Lung (tissue), 16 donors: ENCODE results near the gene CDC23. TPM values are rescaled to one million over a fixed set of nuclear protein-coding genes. Genes with fewer than 3 reads are reported as not detected.

ENCODE experiments used
- ATAC-seq: fragments of 200-7000 bp; cut with Tn5 transposase; one replicate; pipeline ENCODE4 v1.9.1; 2020; ENCODE audit warnings: moderate number of reproducible peaks; ENCODE audit not compliant: insufficient read depth, low FRiP score
- DNase-seq, 3 donors: peaks; one replicate each; pipeline ENCODE4 v3.0.0-alpha.2; 2013 to 2017
- H3K27ac ChIP-seq, 2 donors: one replicate each; pipeline ENCODE4 v1.5.1; 2013; ENCODE audit warnings: mild to moderate bottlenecking in 2 of 2, moderate library complexity in 2 of 2, control low read depth in 1 of 2, inconsistent platforms in 1 of 2, low read depth in 1 of 2, low read length in 1 of 2
- H3K27me3 ChIP-seq, 3 donors: one replicate each; pipeline ENCODE4 v1.5.1; 2013; ENCODE audit warnings: low read length in 2 of 3; ENCODE audit not compliant: control insufficient read depth in 3 of 3, insufficient read depth in 3 of 3
- H3K36me3 ChIP-seq, 4 donors: one replicate each; pipeline ENCODE4 v1.5.1; 2013; ENCODE audit warnings: low read length in 4 of 4, mild to moderate bottlenecking in 1 of 4, moderate library complexity in 1 of 4; ENCODE audit not compliant: control insufficient read depth in 4 of 4, insufficient read depth in 4 of 4
- H3K4me1 ChIP-seq, 5 donors: one replicate each; pipeline ENCODE4 v1.5.1; 2013; ENCODE audit warnings: low read length in 5 of 5, mild to moderate bottlenecking in 2 of 5, moderate library complexity in 1 of 5; ENCODE audit not compliant: control insufficient read depth in 5 of 5, insufficient read depth in 5 of 5
- H3K4me3 ChIP-seq: one replicate; pipeline ENCODE4 v1.5.1; 2013; ENCODE audit warnings: mild to moderate bottlenecking, control low read depth, moderate library complexity
- H3K9ac ChIP-seq, 2 donors: one replicate each; pipeline ENCODE4 v1.5.1; 2013; ENCODE audit warnings: low read length in 2 of 2, control low read depth in 1 of 2; ENCODE audit not compliant: insufficient read depth in 1 of 2
- H3K9me3 ChIP-seq, 4 donors: one replicate each; pipeline ENCODE4 v1.5.1; 2013; ENCODE audit warnings: low read length in 3 of 4, mild to moderate bottlenecking in 1 of 4, moderate library complexity in 1 of 4; ENCODE audit not compliant: control insufficient read depth in 4 of 4, insufficient read depth in 3 of 4
- CTCF ChIP-seq: IDR thresholded peaks from 2 replicates; pipeline ENCODE4 v1.5.1; 2012; ENCODE audit warnings: mild to moderate bottlenecking; ENCODE audit errors: control extremely low read depth, extremely low read depth
- WGBS, 2 donors: extraction: QIAGEN DNeasy Blood & Tissue Kit; methylation state at CpG; one replicate each; pipeline ENCODE4 v1.1.7; 2013; 5-methylcytosine and 5-hydroxymethylcytosine counted together
- long read RNA-seq, 5 donors: transcript quantifications; one replicate each; lab custom pipeline, GENCODE V29; 2026
- polyA plus RNA-seq, 2 donors: library from polyadenylated mRNA; stranded (reverse); fragments of 200-250 nt; gene quantifications; one replicate each; pipeline ENCODE4 v1.2.1, GENCODE V29; 2013
- total RNA-seq, 2 donors: library from RNA; depleted of rRNA in 1 of 2; stranded (reverse); fragments of >200 nt in 1 of 2; gene quantifications; one replicate each; pipeline ENCODE4 v1.2.1, GENCODE V29; 2014 to 2021
- donor health status: control.
- donor health status: control.
- donor health status: Bipolar disorder and iron deficiency.
- donor health status: healthy.
- donor health status: DM: yes; HTN: yes; CAD: no.

CDC23 gene, protein sequence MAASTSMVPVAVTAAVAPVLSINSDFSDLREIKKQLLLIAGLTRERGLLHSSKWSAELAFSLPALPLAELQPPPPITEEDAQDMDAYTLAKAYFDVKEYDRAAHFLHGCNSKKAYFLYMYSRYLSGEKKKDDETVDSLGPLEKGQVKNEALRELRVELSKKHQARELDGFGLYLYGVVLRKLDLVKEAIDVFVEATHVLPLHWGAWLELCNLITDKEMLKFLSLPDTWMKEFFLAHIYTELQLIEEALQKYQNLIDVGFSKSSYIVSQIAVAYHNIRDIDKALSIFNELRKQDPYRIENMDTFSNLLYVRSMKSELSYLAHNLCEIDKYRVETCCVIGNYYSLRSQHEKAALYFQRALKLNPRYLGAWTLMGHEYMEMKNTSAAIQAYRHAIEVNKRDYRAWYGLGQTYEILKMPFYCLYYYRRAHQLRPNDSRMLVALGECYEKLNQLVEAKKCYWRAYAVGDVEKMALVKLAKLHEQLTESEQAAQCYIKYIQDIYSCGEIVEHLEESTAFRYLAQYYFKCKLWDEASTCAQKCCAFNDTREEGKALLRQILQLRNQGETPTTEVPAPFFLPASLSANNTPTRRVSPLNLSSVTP
- 10 to 100 TPM; 19.8 to 41.8 TPM for total RNA-seq
- polyA plus RNA-seq = 10 to 100 TPM in 1 of 2 donors, 1 to 10 TPM in 1; 9.9 to 14.3 TPM
- long read RNA-seq, donor 1, transcript CDC23-202 (16 exons, 3,155 nt) = major isoform, 14 of 25 reads
- long read RNA-seq, donor 1, transcript CDC23-201 (3 exons, 1,079 nt) = minor isoform, 7 of 25 reads
- long read RNA-seq, donor 1, partial matches to known transcripts = 0 of 25 reads
- long read RNA-seq, donor 1, other reads (novel, unspliced or antisense) = 0 of 25 reads
- long read RNA-seq, donor 2, partial matches to known transcripts = 0 of 3 reads
- long read RNA-seq, donor 2, other reads (novel, unspliced or antisense) = 0 of 3 reads
- long read RNA-seq, donor 3, partial matches to known transcripts = 0 of 5 reads
- long read RNA-seq, donor 3, other reads (novel, unspliced or antisense) = 0 of 5 reads
- long read RNA-seq, donor 4, partial matches to known transcripts = 0 of 6 reads
- long read RNA-seq, donor 4, other reads (novel, unspliced or antisense) = 0 of 6 reads
- long read RNA-seq, donor 5, transcript CDC23-202 (16 exons, 3,155 nt) = major isoform, 11 of 32 reads
- long read RNA-seq, donor 5, partial matches to known transcripts = 10 of 32 reads
- long read RNA-seq, donor 5, other reads (novel, unspliced or antisense) = 8 of 32 reads

DNA sequence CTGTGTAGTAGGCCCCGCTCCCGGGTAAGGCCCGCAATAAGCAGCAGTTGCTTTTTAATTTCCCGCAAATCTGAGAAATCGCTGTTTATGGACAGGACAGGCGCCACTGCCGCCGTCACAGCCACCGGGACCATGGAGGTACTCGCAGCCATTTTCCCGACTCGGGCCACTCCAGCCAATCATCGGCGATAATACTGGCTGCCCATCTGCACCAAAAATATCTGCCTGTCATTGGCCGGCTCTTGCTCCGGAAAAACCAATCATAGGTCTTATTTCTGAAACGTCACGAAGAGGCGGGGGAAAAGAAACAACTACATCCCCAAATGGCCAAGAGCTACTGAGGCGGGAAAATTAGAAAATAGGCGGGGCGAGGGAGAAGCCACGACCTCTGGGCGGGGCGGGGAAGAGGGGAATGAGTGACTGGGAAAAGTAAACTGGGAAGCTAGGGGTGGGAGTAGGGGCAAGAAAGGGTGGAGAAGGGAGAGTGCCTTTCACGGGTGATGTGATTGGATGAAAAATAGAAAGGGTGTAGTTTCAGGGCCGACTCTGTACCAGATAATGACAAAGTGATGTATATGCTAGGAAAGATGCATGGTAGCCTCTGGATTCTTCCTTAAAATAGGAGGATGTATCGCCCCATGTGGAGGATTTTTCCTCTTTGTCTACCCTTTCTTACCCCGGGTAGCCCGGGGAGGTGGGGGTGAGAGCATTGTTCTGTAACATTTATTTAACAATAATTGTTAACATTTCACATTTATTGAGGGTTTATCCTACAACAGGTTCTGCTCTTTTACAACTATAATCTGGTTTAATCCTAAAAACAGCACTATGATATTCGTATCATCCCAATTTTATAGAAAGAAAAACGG, at the start of gene CDC23:
TSS of gene CDC23 (minus strand) at position 163 of the 869 bp plus-strand sequence. CDS start at position 152, 11 bp downstream.
- H3K4me3 ChIP-seq = peak within 1 kb of the TSS; percentile 91
- H3K9ac ChIP-seq = peak within 1 kb of the TSS; percentile 85 to 96
- peak; percentile 97 to 99 (median 99) for DNase-seq
- 1% methylated on average over 32 of the region's 32 CpGs for WGBS, 2 donors
- peaks cover 0 to 11% (median 4%) of the 10 kb centered on the region in 4 donors for H3K36me3 ChIP-seq
- peak within 1 kb of the TSS; percentile 64 to 82 for H3K27ac ChIP-seq
- no peak for TF ChIP-seq CTCF
- H3K27me3 ChIP-seq = no peaks in the 10 kb centered on the region
- H3K9me3 ChIP-seq = no peaks in the 10 kb centered on the region
- H3K4me1 ChIP-seq = peaks cover 0 to 7% (median 4%) of the 10 kb centered on the region in 5 donors
- peak; percentile 99 for ATAC-seq

GRCh38 chr5:138258704-138259292, 45.7 kb upstream of the CDC23 start:
- Histone ChIP-seq H3K9ac (no peak overlapping the region), H3K27me3 (no peaks in the 10 kb centered on the region), H3K36me3 (no peaks in the 10 kb centered on the region), H3K9me3 (no peaks in the 10 kb centered on the region), H3K4me3 (no peak overlapping the region), H3K4me1 (no peaks in the 10 kb centered on the region), H3K27ac (no peak overlapping the region)
- TF ChIP-seq CTCF = no peak
- ATAC-seq = no peak
- DNase-seq = no peak
- 81 to 82% methylated on average over 4 of the region's 4 CpGs for WGBS, 2 donors

- H3K36me3 ChIP-seq = no peaks in the 10 kb centered on the region
- 74 to 81% methylated on average over 29 of the region's 29 CpGs for WGBS, 2 donors
- H3K9ac ChIP-seq = no peak overlapping the region
- no peak overlapping the region for H3K27ac ChIP-seq
- no peaks in the 10 kb centered on the region for H3K9me3 ChIP-seq
- no peak for DNase-seq
- no peak for TF ChIP-seq CTCF
- H3K4me1 ChIP-seq = no peaks in the 10 kb centered on the region
- H3K27me3 ChIP-seq = no peaks in the 10 kb centered on the region
- no peak for ATAC-seq
- H3K4me3 ChIP-seq = no peak overlapping the region
These were observed 44.5 kb upstream of the CDC23 start for GRCh38 chr5:138257583-138257982.
